Mucosa of descending colon (tissue), 3 donors: ENCODE results near the gene SUSD6. TPM values are rescaled to one million over a fixed set of nuclear protein-coding genes. Genes with fewer than 3 reads are reported as not detected.
"Not testable (repeated sequence)": the region's sequence is repeated elsewhere in the genome, so short reads cannot be mapped to it uniquely, and the experiment has no call there.

ENCODE experiments used
- ATAC-seq: fragments of 200-7000 bp; cut with Tn5 transposase; one replicate; pipeline ENCODE4 v1.9.1; 2020; ENCODE audit warnings: mild to moderate bottlenecking, moderate library complexity
- DNase-seq, 3 donors: peaks; one replicate each; pipeline ENCODE4 v3.0.0-alpha.2; 2020
- H3K36me3 ChIP-seq: fragments of 200-600 bp; one replicate; pipeline ENCODE4 v1.8.0; 2021; ENCODE audit warnings: low read depth, mild to moderate bottlenecking
- H3K4me1 ChIP-seq: fragments of 200-600 bp; one replicate; pipeline ENCODE4 v1.8.0; 2021; ENCODE audit warnings: low read depth, mild to moderate bottlenecking
- H3K4me3 ChIP-seq: fragments of 200-600 bp; one replicate; pipeline ENCODE4 v1.8.0; 2021; ENCODE audit warnings: mild to moderate bottlenecking
- H3K9me3 ChIP-seq: fragments of 200-600 bp; one replicate; pipeline ENCODE4 v1.8.0; 2021; ENCODE audit warnings: mild to moderate bottlenecking
- intact Hi-C, 2 donors: fragments of 100-400 bp; cut with DNase I in 1 of 2; cut with micrococcal nuclease in 1 of 2; formaldehyde crosslinking; loops; one replicate each; pipeline versions ENCODE4 v1.11.0 to v1.11.1; 2022; cut with DNase I, micrococcal nuclease
- total RNA-seq, 3 donors: library from RNA; stranded (reverse); fragmentation: NEBNext Ultra II Directional in 2 of 3; extraction: Animal tissue kit (Norgen Biotek cat#: 25700) in 2 of 3; gene quantifications; one replicate each; pipeline versions ENCODE4 v1.2.1 to v1.2.4, GENCODE V29; 2021 to 2023
- TF ChIP-seq, protein P1 (sequence below): fragments of 200-600 bp; IDR thresholded peaks from one replicate; pipeline ENCODE4 v1.8.0; 2022; ENCODE audit warnings: antibody characterized with exemption, mild to moderate bottlenecking
- donor health status: DM: no; HTN: no; CAD: no; lungs with moderate emphysema.
- donor health status: DM: no; HTN: no; CAD: no.
- donor health status: DM: no; HTN: yes; CAD: no.

Gene SUSD6
- total RNA-seq, 3 donors from 2014 or later, result 56.3 to 98.3 (median 95.6) TPM

DNA sequence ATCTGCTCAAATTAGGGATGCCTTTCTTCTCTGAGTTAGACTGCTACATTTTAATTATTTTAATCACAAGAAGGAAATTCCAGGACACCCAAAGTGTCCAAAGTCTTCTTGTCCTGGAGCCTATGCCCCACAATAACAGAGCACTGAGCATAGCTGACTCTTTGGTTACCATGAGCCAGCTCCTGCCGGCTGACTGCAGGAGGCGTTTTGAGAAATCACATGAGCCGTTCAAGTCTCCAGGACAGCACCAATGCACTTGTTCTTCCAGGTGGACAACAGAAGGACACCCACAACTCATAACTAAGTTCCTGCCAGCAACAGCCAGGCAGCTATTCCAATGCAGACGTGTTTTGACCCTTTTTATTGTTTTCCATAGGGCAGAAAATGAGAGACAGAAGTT lies 109.5 kb downstream of the SUSD6 start:
- intact Hi-C loops, result loop anchor here in 1 of 2 donors (5.0 kb wide), 1 partner anchor 119 kb away; no protein-coding TSS in a partner anchor
- TF ChIP-seq, protein P1, sequence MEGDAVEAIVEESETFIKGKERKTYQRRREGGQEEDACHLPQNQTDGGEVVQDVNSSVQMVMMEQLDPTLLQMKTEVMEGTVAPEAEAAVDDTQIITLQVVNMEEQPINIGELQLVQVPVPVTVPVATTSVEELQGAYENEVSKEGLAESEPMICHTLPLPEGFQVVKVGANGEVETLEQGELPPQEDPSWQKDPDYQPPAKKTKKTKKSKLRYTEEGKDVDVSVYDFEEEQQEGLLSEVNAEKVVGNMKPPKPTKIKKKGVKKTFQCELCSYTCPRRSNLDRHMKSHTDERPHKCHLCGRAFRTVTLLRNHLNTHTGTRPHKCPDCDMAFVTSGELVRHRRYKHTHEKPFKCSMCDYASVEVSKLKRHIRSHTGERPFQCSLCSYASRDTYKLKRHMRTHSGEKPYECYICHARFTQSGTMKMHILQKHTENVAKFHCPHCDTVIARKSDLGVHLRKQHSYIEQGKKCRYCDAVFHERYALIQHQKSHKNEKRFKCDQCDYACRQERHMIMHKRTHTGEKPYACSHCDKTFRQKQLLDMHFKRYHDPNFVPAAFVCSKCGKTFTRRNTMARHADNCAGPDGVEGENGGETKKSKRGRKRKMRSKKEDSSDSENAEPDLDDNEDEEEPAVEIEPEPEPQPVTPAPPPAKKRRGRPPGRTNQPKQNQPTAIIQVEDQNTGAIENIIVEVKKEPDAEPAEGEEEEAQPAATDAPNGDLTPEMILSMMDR, result no peak

DNA sequence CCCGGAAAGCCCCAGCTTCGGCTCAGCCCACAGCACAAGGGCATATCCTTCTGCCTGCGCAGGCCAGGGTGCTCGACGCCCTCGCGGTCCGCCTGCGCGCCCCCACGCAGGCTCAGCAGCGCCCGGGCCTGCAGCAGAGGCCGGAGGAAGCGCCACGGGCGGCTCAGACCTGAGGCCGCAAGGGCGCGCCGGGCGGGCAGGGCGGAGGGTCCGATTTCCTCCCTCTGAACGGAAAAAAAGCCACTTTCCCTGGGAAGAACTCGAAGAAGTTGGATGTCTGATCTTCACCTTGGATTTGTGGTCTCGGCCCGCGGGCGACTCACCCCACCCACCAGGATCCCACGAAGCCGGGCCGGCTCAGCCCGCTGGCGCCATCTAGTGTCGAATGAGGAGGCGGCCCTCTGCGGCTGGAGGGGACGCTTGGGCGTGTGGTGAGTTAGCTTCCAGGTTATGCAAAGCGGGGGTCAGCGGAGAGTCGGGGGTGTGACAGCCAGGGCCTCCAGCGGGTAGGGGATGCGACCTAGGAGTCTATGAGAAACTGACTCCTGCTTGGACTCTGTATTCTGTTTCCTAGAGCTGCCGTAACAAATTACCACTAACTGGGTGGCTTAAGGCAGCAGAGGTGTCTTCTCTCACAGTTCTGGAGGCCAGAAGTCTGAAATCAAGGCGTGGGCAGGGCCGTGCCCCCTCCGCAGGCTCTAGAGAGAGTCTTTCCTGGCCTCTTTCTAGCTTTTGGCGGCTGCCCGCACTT lies 115.5 kb downstream of the SUSD6 start:
- TF ChIP-seq, protein P1, result peak; percentile 95
- peak; percentile 94 for ATAC-seq
- Histone ChIP-seq H3K4me1 (no peaks in the 10 kb centered on the region), H3K36me3 (no peaks in the 10 kb centered on the region), H3K9me3 (no peaks in the 10 kb centered on the region), H3K4me3 (no peak overlapping the region)
- intact Hi-C loops, result loop anchor here (5.0 kb wide), 3 partner anchors 125 to 145 kb away; no protein-coding TSS in a partner anchor
- peak; percentile 83 to 88 (median 86) for DNase-seq

More for the DNA sequence above, 109.5 kb downstream of the SUSD6 start:
- ATAC-seq, result no peak
- Histone ChIP-seq H3K36me3 (no peaks in the 10 kb centered on the region), H3K4me1 (peaks cover 4% of the 10 kb centered on the region), H3K4me3 (no peak overlapping the region), H3K9me3 (no peaks in the 10 kb centered on the region)
- no peak for DNase-seq

- no peak for ATAC-seq
- no peak for DNase-seq
- Histone ChIP-seq H3K36me3 (no peaks in the 10 kb centered on the region), H3K9me3 (no peaks in the 10 kb centered on the region), H3K4me3 (no peak overlapping the region), H3K4me1 (no peaks in the 10 kb centered on the region)
- intact Hi-C loops, result loop anchor here (5.0 kb wide), 3 partner anchors 126 to 146 kb away; no protein-coding TSS in a partner anchor
- TF ChIP-seq, protein P1, result no peak
Measured at GRCh38 chr14:69727860-69728259, 116.5 kb downstream of the SUSD6 start.

DNA sequence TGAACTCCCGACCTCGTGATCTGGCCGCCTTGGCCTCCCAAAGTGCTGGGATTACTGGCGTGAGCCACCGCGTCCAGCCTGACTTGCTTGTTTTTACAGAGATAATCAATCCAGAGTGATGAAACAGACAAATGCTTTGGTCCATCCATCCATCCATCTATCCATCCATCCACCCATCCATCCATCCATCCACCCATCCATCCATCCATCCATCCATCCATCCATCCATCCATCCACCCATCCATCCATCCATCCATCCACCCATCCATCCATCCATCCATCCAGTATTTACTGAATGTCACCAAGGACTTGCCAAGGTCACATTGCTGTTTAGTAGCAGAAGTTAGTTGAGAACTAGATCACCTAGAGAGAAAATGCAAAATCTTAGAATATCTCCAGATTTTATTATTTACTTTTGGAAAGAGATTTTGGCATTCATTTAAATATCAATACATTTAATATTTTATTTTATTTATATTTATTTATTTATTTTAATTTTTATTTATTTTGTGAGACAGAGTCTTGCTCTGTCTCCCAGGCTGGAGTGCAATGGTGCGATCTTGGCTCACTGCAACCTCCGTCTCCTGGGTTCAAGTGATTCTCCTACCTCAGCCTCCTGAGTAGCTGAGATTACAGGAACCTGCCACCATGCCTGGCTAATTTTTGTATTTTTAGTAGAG lies 120.7 kb downstream of the SUSD6 start:
- H3K36me3 ChIP-seq, intact Hi-C loops, DNase-seq: not testable (repeated sequence)

GRCh38 chr14:69736405-69736804 lies 125.0 kb downstream of the SUSD6 start:
- ATAC-seq, intact Hi-C loops, H3K4me1 ChIP-seq, H3K36me3 ChIP-seq, H3K4me3 ChIP-seq, DNase-seq, H3K9me3 ChIP-seq: not testable (repeated sequence)

More for the DNA sequence above, 120.7 kb downstream of the SUSD6 start:
- not testable (repeated sequence) for H3K4me3 ChIP-seq, H3K4me1 ChIP-seq, ATAC-seq, H3K9me3 ChIP-seq

DNA sequence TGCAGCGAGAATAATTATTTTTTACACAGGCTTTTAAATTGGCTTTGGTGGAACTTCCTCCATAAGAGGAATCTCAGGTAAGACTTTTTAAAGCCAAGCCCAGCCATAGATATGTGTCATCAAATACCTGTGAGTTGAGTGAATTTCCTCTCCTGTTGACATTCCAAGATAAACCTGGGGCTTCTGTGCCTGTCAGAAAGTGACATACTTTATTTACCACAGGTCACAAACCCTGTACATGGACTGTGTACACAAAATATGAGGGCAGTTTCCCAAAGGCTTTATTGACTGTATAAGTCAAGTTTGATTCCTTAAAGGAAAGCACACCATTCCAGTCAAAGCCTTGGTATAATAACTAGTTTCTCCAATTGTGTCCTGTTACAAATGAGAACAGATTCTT lies 129.7 kb downstream of the SUSD6 start:
- H3K9me3 ChIP-seq, result peaks cover 6% of the 10 kb centered on the region
- TF ChIP-seq, protein P1, result no peak
- intact Hi-C loops, result no loop called here
- DNase-seq (no peak), ATAC-seq (peak; percentile 88)
- no peak overlapping the region for H3K4me3 ChIP-seq
- H3K4me1 ChIP-seq, result peaks cover under 1% of the 10 kb centered on the region
- no peaks in the 10 kb centered on the region for H3K36me3 ChIP-seq
